ENCODE results near the gene BNC2.

- TF ChIP-seq EZH2 (IDR thresholded peaks at IDR 0.05; ENCODE audit: insufficient read depth, poor library complexity, severe bottlenecking), result no peak
- no peak for TF ChIP-seq EZH2phosphoT487 (IDR thresholded peaks at IDR 0.05; ENCODE audit: insufficient read depth, low read depth)
Measured at GRCh38 chr9:16688814-16689213, 181.7 kb downstream of the BNC2 start.

Measured in GM23248 (cell line).